ENCODE results near the gene TTC17.

- no peak for TF ChIP-seq RBM17 (IDR thresholded peaks at IDR 0.05; ENCODE audit: borderline replicate concordance, low read depth, low read length)
- no peak for TF ChIP-seq CEBPB (tag; IDR thresholded peaks at IDR 0.05)
- no peak for TF ChIP-seq NFATC3 (IDR thresholded peaks at IDR 0.05)
- TF ChIP-seq HIVEP1 (CRISPR knock-in tag; IDR thresholded peaks at IDR 0.05) = no peak
- no peak for TF ChIP-seq CTBP1 (IDR thresholded peaks at IDR 0.05; ENCODE audit: borderline replicate concordance)
- TF ChIP-seq EP400 (IDR thresholded peaks at IDR 0.05) = no peak
- no peak for TF ChIP-seq POLR2A (conservative IDR thresholded peaks at IDR 0.05)
- TF ChIP-seq EWSR1 (IDR thresholded peaks at IDR 0.05; ENCODE audit: borderline replicate concordance, low read depth, partially characterized antibody) = no peak
These were observed 85.1 kb downstream of the TTC17 start for GRCh38 chr11:43443811-43444210.

Data from K562 (cell line).